OCI-LY7 (cell line): ENCODE results near the gene DUSP19. TPM values are rescaled to one million over a fixed set of nuclear protein-coding genes. Genes with fewer than 3 reads are reported as not detected.

Experiments
- BruUV-seq: library from RNA; stranded (reverse); fragments of 400-500 nt; replicated peaks from 2 replicates; lab custom pipeline; 2021; lab: Mats Ljungman, UMichigan
- CTCF ChIA-PET: fragments of 300-600 bp; sonication (Branson Sonifier 250); formaldehyde crosslinking; loops from one replicate; lab custom pipeline; 2022; ENCODE audit warnings: antibody characterized with exemption; ENCODE audit not compliant: unreplicated experiment; lab: Charles Lee
- POLR2A ChIA-PET: fragments of 300-600 bp; sonication (Branson Sonifier 250); formaldehyde crosslinking; loops from one replicate; lab custom pipeline; 2022; ENCODE audit warnings: antibody characterized with exemption; lab: Charles Lee
- DNase-seq: peaks from one replicate; pipeline ENCODE4 v3.0.0-alpha.2; 2015; ENCODE audit warnings: low spot score
- H2AFZ ChIP-seq: fragments of 200-600 bp; sonication (generic), shearing (Covaris generic); 2 replicates; pipeline ENCODE4 v1.6.1; 2014; ENCODE audit warnings: mild to moderate bottlenecking, antibody characterized with exemption, low read length, moderate library complexity
- H3K27ac ChIP-seq: fragments of 200-600 bp; sonication (generic); 2 replicates; pipeline ENCODE4 v1.5.1; 2014; ENCODE audit warnings: mixed run types, low read depth, mild to moderate bottlenecking, moderate library complexity, low read length, inconsistent platforms; ENCODE audit not compliant: poor library complexity, severe bottlenecking
- H3K36me3 ChIP-seq: fragments of 200-600 bp; sonication (generic); 2 replicates; pipeline ENCODE4 v1.6.1; 2014; ENCODE audit warnings: mild to moderate bottlenecking, antibody characterized with exemption, low read length, moderate library complexity, mixed read lengths; ENCODE audit not compliant: insufficient read depth
- H3K4me1 ChIP-seq: fragments of 200-600 bp; sonication (generic); 2 replicates; pipeline ENCODE4 v1.5.1; 2014; ENCODE audit warnings: mild to moderate bottlenecking, low read length; ENCODE audit not compliant: insufficient read depth, poor library complexity, severe bottlenecking
- H3K4me2 ChIP-seq: fragments of 200-600 bp; sonication (generic); 2 replicates; pipeline ENCODE4 v1.6.1; 2014; ENCODE audit warnings: mild to moderate bottlenecking, low read length
- H3K4me3 ChIP-seq: fragments of 200-600 bp; sonication (generic); 2 replicates; pipeline ENCODE4 v1.5.1; 2014; ENCODE audit warnings: mild to moderate bottlenecking, low read depth, low read length; ENCODE audit not compliant: poor library complexity, severe bottlenecking
- H3K79me2 ChIP-seq: fragments of 200-600 bp; sonication (generic); 2 replicates; pipeline ENCODE4 v1.6.1; 2016; ENCODE audit warnings: low read depth, mild to moderate bottlenecking, low read length, moderate library complexity, mixed read lengths; ENCODE audit not compliant: insufficient read depth
- H3K9me2 ChIP-seq: fragments of 200-600 bp; sonication (generic); 2 replicates; pipeline ENCODE4 v1.6.1; 2016; ENCODE audit warnings: mild to moderate bottlenecking, low read length, mixed read lengths; ENCODE audit not compliant: insufficient read depth
- H3K9me3 ChIP-seq: fragments of 200-600 bp; sonication (generic); 2 replicates; pipeline ENCODE4 v1.6.1; 2014; ENCODE audit warnings: mild to moderate bottlenecking, mixed run types, low read length, mixed read lengths
- H4K20me1 ChIP-seq: fragments of 200-600 bp; sonication (generic); 2 replicates; pipeline ENCODE4 v1.6.1; 2014; ENCODE audit warnings: mild to moderate bottlenecking, antibody characterized with exemption, low read length, moderate library complexity, mixed read lengths; ENCODE audit not compliant: insufficient read depth
- EZH2phosphoT487 ChIP-seq: fragments of 200-600 bp; sonication (generic); IDR thresholded peaks from 2 replicates; pipeline ENCODE4 v1.6.1; 2018; ENCODE audit warnings: low read depth, borderline replicate concordance, mild to moderate bottlenecking, mixed run types, antibody characterized with exemption, low read length, moderate library complexity, mixed read lengths
- intact Hi-C: fragments of 100-400 bp; cut with micrococcal nuclease; formaldehyde crosslinking; loops from one replicate; pipeline ENCODE4 v1.10.0; 2022; ENCODE audit not compliant: unreplicated experiment
- total RNA-seq, 2 experiments: library from RNA; depleted of rRNA in 1 of 2; stranded (reverse); fragments of >200 nt in 1 of 2; shearing (Covaris generic) in 1 of 2; gene quantifications; 2 replicates each; pipeline ENCODE4 v1.2.3, GENCODE V29; 2014 to 2022
- TF ChIP-seq, protein P1 (sequence below): fragments of 200-600 bp; sonication (generic); conservative IDR thresholded peaks from 2 replicates; pipeline ENCODE4 v1.5.1; 2014; ENCODE audit warnings: mild to moderate bottlenecking, antibody characterized with exemption, low read length, moderate library complexity, mixed read lengths

Gene DUSP19
- total RNA-seq, 2 experiments from 2014 or later: 1.2 to 3.9 TPM

DNA sequence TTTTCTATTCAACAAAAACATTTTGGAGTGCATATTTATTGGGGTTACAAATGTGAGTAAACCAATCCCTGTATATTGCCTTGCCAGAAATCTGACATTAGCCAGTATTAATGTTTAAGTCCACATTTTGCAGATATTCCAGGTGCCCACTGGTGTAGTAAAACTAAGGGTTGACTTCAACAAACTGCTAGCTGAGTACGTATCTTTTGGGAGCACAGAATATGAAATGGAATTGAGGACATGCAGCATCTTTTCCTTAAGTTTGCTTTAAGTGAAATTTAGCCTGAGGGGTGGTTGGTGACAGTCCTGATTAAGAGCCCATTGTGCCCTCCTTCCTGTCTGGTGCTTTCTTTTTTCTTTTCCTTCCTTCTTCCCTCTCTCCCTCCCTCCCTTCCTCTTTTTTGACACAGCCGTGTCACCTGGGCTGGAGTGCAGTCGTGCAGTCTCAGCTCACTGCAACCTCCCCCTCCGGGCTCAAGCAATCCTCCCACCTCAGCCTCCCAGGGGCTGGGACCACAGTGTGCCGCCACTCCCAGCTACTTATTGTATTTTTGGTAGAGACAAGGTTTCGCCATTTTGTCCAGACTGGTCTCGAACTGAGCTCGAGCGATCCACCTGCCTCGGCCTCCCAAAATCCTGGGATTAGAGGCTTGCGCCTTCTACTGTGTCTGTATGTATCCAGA lies 47.3 kb downstream of the DUSP19 start:
- ChIA-PET CTCF (no interaction called here), POLR2A (interaction anchor here (0.6 to 1.8 kb wide), 6 partner anchors 17 to 1475 kb away, joined by 3 to 12 read pairs (median 4); partner anchors contain the start of gene DUSP19)
- Histone ChIP-seq H4K20me1 (peaks cover 33% of the 10 kb centered on the region; the same call in 1 of the 2 replicates), H3K4me2 (peak overlapping the region; percentile 87), H3K4me1 (peaks cover 22% of the 10 kb centered on the region), H2AFZ (no peak overlapping the region; the same call in 1 of the 2 replicates), H3K9me2 (no peaks in the 10 kb centered on the region), H3K27ac (peak overlapping the region; percentile 88), H3K79me2 (peaks cover 63% of the 10 kb centered on the region), H3K9me3 (no peaks in the 10 kb centered on the region), H3K4me3 (peak overlapping the region; percentile 97), H3K36me3 (peaks cover 35% of the 10 kb centered on the region)
- TF ChIP-seq, protein P1, sequence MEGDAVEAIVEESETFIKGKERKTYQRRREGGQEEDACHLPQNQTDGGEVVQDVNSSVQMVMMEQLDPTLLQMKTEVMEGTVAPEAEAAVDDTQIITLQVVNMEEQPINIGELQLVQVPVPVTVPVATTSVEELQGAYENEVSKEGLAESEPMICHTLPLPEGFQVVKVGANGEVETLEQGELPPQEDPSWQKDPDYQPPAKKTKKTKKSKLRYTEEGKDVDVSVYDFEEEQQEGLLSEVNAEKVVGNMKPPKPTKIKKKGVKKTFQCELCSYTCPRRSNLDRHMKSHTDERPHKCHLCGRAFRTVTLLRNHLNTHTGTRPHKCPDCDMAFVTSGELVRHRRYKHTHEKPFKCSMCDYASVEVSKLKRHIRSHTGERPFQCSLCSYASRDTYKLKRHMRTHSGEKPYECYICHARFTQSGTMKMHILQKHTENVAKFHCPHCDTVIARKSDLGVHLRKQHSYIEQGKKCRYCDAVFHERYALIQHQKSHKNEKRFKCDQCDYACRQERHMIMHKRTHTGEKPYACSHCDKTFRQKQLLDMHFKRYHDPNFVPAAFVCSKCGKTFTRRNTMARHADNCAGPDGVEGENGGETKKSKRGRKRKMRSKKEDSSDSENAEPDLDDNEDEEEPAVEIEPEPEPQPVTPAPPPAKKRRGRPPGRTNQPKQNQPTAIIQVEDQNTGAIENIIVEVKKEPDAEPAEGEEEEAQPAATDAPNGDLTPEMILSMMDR: no peak
- TF ChIP-seq EZH2phosphoT487: no peak
- peak; percentile 26 for DNase-seq
- intact Hi-C loops: no loop called here
- no TSS peak for BruUV-seq

DNA sequence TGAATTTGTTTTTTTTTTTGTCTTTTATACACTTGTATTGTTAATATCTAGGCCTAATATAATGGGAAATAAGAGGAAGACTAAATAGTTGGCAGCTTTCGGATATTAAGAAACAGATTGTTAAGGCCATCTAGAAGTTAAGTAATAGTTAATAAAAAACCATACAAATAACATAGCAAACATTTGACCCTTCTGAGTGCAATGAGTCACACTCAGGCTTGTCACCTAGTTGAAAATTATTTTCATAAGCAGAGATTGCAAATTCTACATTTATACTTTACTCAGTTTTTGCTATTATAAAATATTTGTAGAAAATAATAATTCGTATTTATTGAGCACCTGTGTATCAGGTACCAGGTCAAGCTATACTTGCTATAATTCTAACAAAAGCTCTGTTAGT lies 48.1 kb downstream of the DUSP19 start:
- BruUV-seq: no TSS peak

More for the DNA sequence above, 48.1 kb downstream of the DUSP19 start:
- POLR2A ChIA-PET: interaction anchor here (0.6 to 2.4 kb wide), 9 partner anchors 8 to 1474 kb away, joined by 3 to 12 read pairs (median 3); partner anchors contain the start of gene DUSP19
- H3K36me3 ChIP-seq: peaks cover 43% of the 10 kb centered on the region
- H3K4me1 ChIP-seq: peaks cover 22% of the 10 kb centered on the region
- no peak for DNase-seq
- CTCF ChIA-PET: interaction anchor here (1.5 kb wide), 1 partner anchor 10 kb away, joined by 3 read pairs; no protein-coding TSS in a partner anchor
- peak overlapping the region; percentile 97 for H3K4me3 ChIP-seq
- H3K9me2 ChIP-seq: no peaks in the 10 kb centered on the region
- H3K9me3 ChIP-seq: no peaks in the 10 kb centered on the region
- TF ChIP-seq, protein P1: no peak
- TF ChIP-seq EZH2phosphoT487: no peak
- peaks cover 71% of the 10 kb centered on the region for H3K79me2 ChIP-seq
- intact Hi-C loops: no loop called here
- H3K4me2 ChIP-seq: peak overlapping the region; percentile 87
- no peak overlapping the region for H2AFZ ChIP-seq
- peaks cover 33% of the 10 kb centered on the region; the same call in 1 of the 2 replicates for H4K20me1 ChIP-seq
- no peak overlapping the region for H3K27ac ChIP-seq
